GM18505 (cell line): ENCODE measurements around the gene KIF19.

Experiments used
- ATAC-seq: cut with Tn5 transposase; IDR thresholded peaks from one replicate; pipeline ENCODE4 v1.9.1; 2021; ENCODE audit not compliant: unreplicated experiment
- POLR2A ChIP-seq: IDR thresholded peaks from 4 replicates; pipeline ENCODE4 v1.6.1; 2011; ENCODE audit warnings: borderline replicate concordance; ENCODE audit not compliant: insufficient read depth, insufficient read length; ENCODE audit errors: extremely low read depth

Gene KIF19

GRCh38 chr17:74295625-74296547 lies 30.1 kb upstream of the KIF19 start:
- TF ChIP-seq POLR2A: no peak
- ATAC-seq: no peak

- ATAC-seq: no peak
- no peak for TF ChIP-seq POLR2A
Observed at GRCh38 chr17:74296548-74296936, 29.5 kb upstream of the KIF19 start.

- no peak for ATAC-seq
Observed at GRCh38 chr17:74297941-74298340, 28.1 kb upstream of the KIF19 start.

GRCh38 chr17:74298778-74299177 lies 27.2 kb upstream of the KIF19 start:
- TF ChIP-seq POLR2A: no peak
- no peak for ATAC-seq

More at GRCh38 chr17:74297941-74298340, 28.1 kb upstream of the KIF19 start:
- TF ChIP-seq POLR2A: no peak

DNA sequence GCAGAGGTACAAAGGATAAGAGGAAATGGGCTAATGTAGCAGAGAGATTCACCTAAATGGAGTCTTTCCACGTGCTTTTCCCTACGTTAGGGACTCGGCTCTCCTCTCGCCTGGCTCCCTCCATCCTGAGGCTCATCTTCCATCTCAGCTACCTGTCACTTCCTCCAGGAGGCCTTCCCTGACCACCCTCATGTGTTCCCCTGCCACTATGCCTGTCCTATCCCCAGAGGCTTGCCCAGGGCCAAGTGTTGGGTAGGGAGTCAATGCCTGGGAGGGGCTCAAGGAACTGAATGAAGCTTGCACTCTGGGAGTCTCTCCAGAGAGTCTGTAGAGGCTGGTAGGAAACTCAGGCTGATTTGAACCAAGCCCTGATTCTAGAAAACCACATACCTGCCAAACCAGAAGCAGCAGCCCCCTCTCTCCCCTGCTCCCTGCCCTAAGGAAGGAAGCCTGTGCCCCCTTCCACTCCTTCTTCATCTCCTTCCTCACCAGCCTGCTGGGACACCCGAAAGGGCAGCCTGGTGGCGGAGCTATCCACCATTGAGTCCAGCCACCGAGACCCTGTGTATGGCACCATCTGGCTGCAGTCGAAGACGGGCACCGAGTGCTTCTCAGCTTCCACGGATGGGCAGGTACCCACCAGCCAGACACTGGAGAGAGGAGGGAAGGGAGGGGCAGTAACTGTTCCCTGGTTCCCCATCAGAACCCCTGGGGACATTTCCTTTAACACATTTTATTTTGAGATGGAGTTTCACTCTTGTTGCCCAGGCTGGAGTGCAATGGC lies 26.6 kb upstream of the KIF19 start:
- no peak for TF ChIP-seq POLR2A
- no peak for ATAC-seq

DNA sequence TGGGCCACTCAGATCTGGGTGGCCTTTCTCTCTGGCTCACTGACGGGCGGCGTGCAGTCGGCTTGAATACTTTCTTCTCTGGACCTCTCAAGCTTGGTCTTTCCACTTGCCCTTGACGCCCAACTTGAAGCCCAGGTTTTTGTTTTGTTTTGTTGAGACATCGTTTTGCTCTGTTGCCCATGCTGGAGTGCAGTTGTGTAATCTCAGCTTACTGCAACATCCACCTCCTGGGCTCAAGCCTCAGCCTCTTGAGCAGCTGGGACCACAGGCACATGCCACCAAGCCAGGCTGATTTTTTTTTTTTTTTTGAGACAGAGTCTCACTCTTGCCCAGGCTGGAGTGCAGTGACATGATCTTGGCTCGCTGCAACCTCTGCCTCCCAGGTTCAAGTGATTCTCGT lies 22.7 kb upstream of the KIF19 start:
- no peak for ATAC-seq
- no peak for TF ChIP-seq POLR2A

GRCh38 chr17:74304184-74304583 lies 21.8 kb upstream of the KIF19 start:
- TF ChIP-seq POLR2A: no peak
- ATAC-seq: no peak

- no peak for ATAC-seq
- no peak for TF ChIP-seq POLR2A
Observed at GRCh38 chr17:74305865-74306654, 20.0 kb upstream of the KIF19 start.

DNA sequence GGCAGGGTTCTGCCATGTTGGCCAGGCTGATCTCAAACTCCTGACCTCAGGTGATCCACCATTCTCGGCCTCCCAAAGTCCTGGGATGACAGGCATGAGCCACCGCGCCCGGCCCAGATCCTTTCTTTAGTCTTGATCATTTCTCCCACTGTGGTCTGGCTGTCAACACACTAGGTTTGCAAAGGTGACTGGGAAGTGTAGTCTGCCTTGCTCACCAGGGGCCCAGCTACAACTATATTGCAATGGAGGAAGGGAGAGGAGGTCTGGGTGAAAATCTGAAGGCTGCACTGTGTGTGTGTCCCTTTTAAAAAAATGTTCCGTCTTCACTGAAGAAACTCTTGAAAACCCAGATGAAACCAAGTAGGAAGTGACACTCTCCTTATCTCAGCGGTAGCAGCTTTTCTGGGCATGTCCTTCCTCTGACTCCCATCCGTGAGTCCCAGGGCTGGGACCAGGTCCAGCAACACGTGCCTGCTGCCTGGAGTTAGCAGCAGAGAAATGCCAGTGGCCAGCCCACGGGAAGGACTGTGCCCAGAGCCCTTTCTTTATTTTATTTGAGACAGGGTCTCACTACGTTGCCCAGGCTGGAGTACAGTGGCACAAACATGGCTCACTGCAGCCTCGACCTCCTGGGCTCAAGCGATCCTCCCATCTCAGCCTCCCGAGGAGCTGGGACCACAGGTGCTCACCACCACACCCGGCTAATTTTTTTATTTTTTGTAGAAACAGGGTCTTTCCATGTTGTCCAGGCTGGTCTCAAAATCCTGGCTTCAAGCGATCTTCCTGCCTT lies 17.8 kb upstream of the KIF19 start:
- ATAC-seq: no peak
- TF ChIP-seq POLR2A: no peak

DNA sequence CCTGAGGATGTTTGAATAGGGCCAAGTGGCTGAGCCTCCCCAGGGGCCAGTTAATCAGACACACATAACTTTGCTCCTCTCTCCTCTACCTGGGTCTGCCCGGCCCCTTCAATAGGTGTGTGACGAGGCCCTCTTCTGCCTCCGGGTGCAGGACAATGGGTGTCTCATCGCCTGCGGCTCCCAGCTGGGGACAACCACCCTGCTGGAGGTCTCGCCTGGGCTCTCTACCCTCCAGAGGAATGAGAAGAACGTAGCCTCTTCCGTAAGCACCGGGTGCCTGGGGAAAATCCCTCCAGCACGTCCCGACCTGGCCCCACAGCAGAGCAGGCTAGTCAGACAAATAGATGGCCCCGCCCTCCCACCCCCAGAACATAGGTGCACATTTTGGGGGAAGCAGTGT lies 16.1 kb upstream of the KIF19 start:
- no peak for ATAC-seq
- no peak for TF ChIP-seq POLR2A

DNA sequence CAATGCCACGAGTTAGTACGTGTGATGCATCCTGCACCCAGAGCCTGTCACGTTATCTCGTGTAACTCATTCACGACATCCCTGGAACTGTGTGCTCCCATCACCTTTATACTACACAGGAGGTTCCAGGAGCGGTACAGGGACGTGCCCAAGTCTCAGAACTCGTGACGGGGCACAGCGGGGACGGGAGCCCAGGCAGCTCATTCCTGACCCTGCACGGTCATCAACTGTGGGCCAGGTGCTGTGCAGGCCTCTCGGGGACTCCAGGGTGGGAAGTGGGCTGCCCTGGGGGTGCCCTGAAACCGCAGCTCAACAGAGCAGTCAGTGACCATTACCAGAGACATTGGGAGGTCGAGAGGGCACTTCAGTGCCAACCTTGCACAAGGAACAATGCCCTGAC lies 11.1 kb upstream of the KIF19 start:
- ATAC-seq: no peak
- no peak for TF ChIP-seq POLR2A

- TF ChIP-seq POLR2A: no peak
- ATAC-seq: no peak
Observed at GRCh38 chr17:74316220-74316619, 9.8 kb upstream of the KIF19 start.

GRCh38 chr17:74317071-74317470 lies 9.0 kb upstream of the KIF19 start:
- no peak for TF ChIP-seq POLR2A
- no peak for ATAC-seq

GRCh38 chr17:74318391-74318790 lies 7.6 kb upstream of the KIF19 start:
- no peak for ATAC-seq
- no peak for TF ChIP-seq POLR2A
